ENCODE results near the gene RHCE. TPM values are rescaled to one million over a fixed set of nuclear protein-coding genes. Genes with fewer than 3 reads are reported as not detected.

The RHCE gene
- polyA plus RNA-seq, 3 donors = 0.47 TPM; not detected in 2

DNA sequence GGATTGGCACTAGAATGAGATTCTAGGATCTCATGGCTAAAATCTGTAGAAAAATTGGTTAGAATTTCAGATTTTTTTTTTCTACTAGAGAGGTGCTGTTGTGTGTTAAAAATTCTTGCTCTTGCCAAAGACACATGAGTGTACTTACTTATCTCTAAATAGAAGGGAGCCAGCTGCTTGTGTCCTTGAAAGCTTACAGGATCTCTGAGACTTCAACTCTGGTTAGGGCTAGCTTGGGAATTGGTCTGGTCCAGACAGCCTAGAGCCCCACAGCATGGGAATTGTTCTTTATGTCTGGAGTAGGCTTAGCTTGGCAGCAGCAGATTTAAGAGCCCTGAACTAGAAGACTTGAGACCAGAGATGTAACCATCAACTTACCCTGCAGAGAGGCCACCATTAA lies 47.4 kb upstream of the RHCE start:
- no peak overlapping the region for H3K4me3 ChIP-seq (replicated peaks in 1 of 3; ENCODE audit: low read depth in 2 of 3, low read length in 3 of 3)
- no peak overlapping the region for H3K9ac ChIP-seq (ENCODE audit: insufficient read depth, low read length, poor library complexity, severe bottlenecking)
- Mint-ChIP-seq H3K4me3 (no peak overlapping the region), H3K9me3 (no peaks in the 10 kb centered on the region), H3K27me3 (ENCODE audit: low read depth in 3 of 3) (peaks cover 0 to 2% (median 0%) of the 10 kb centered on the region in 3 donors), H3K36me3 (peaks cover 35 to 59% of the 10 kb centered on the region in 2 donors), H3K27ac (peak overlapping the region in 1 of 7 donors; percentile 50), H3K4me1 (peaks cover 7% of the 10 kb centered on the region)
- no peak overlapping the region for H3K27ac ChIP-seq (ENCODE audit: low read depth in 1 of 2, low read length in 2 of 2)
- TF ChIP-seq, protein P1, sequence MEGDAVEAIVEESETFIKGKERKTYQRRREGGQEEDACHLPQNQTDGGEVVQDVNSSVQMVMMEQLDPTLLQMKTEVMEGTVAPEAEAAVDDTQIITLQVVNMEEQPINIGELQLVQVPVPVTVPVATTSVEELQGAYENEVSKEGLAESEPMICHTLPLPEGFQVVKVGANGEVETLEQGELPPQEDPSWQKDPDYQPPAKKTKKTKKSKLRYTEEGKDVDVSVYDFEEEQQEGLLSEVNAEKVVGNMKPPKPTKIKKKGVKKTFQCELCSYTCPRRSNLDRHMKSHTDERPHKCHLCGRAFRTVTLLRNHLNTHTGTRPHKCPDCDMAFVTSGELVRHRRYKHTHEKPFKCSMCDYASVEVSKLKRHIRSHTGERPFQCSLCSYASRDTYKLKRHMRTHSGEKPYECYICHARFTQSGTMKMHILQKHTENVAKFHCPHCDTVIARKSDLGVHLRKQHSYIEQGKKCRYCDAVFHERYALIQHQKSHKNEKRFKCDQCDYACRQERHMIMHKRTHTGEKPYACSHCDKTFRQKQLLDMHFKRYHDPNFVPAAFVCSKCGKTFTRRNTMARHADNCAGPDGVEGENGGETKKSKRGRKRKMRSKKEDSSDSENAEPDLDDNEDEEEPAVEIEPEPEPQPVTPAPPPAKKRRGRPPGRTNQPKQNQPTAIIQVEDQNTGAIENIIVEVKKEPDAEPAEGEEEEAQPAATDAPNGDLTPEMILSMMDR (IDR thresholded peaks at IDR 0.05) = no peak
- H2AFZ ChIP-seq (ENCODE audit: insufficient read depth, low read depth, low read length, poor library complexity, severe bottlenecking) = no peak overlapping the region
- H4K20me1 ChIP-seq (ENCODE audit: insufficient read depth, low read length) = no peaks in the 10 kb centered on the region
- H3K79me2 ChIP-seq (ENCODE audit: insufficient read depth, low read length) = peaks cover 3% of the 10 kb centered on the region
- peaks cover 4 to 29% of the 10 kb centered on the region in 2 donors for H3K36me3 ChIP-seq (replicated peaks in 1 of 2; ENCODE audit: control insufficient read depth in 1 of 2, insufficient read depth in 2 of 2, low read length in 2 of 2)
- intact Hi-C loops (cut with micrococcal nuclease) = no loop called here
- DNase-seq = no peak
- no peaks in the 10 kb centered on the region for H3K27me3 ChIP-seq (ENCODE audit: control insufficient read depth in 2 of 2, insufficient read depth in 2 of 2, low read length in 2 of 2)
- no peak overlapping the region for H3K4me2 ChIP-seq (replicated peaks; ENCODE audit: extremely low read depth, low read length, poor library complexity, severe bottlenecking)
- no peaks in the 10 kb centered on the region for H3K9me3 ChIP-seq (replicated peaks in 1 of 2; ENCODE audit: control insufficient read depth in 1 of 2, insufficient read depth in 1 of 2, low read length in 2 of 2)
- H3K4me1 ChIP-seq (ENCODE audit: control insufficient read depth in 1 of 2, insufficient read depth in 2 of 2, low read length in 2 of 2) = no peaks in the 10 kb centered on the region

DNA sequence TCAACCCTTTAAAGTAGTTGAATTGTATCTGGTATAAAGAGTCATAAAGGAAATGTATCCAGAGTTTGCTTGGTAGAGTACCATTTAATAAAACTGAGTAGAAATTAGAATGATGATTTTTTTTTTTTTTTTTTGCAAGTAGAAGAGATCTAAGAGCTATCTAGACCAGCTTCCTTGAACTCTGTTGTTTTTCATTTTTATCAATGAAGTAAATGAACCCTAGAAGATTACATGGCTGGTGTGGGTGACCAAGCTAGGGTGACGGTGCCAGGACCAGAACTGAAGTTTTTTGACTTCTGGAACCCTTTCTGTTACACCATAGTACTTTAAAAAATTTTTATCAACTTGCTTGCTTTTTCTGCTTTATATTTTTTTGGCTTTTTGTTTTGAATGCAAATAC lies 47.0 kb upstream of the RHCE start:
- no peaks in the 10 kb centered on the region for H3K9me3 ChIP-seq (replicated peaks in 1 of 2; ENCODE audit: control insufficient read depth in 1 of 2, insufficient read depth in 1 of 2, low read length in 2 of 2)
- Mint-ChIP-seq H3K4me1 (peaks cover 7% of the 10 kb centered on the region), H3K27ac (no peak overlapping the region), H3K36me3 (peaks cover 37 to 61% of the 10 kb centered on the region in 2 donors), H3K9me3 (no peaks in the 10 kb centered on the region), H3K4me3 (no peak overlapping the region), H3K27me3 (ENCODE audit: low read depth in 3 of 3) (peaks cover 0 to 2% (median 0%) of the 10 kb centered on the region in 3 donors)
- no CpG with 5 or more reads among the region's 1 CpG for WGBS (ENCODE audit: insufficient coverage)
- no peaks in the 10 kb centered on the region for H3K27me3 ChIP-seq (ENCODE audit: control insufficient read depth in 2 of 2, insufficient read depth in 2 of 2, low read length in 2 of 2)
- peaks cover 4 to 32% of the 10 kb centered on the region in 2 donors for H3K36me3 ChIP-seq (replicated peaks in 1 of 2; ENCODE audit: control insufficient read depth in 1 of 2, insufficient read depth in 2 of 2, low read length in 2 of 2)
- peaks cover 3% of the 10 kb centered on the region for H3K79me2 ChIP-seq (ENCODE audit: insufficient read depth, low read length)
- H3K9ac ChIP-seq (ENCODE audit: insufficient read depth, low read length, poor library complexity, severe bottlenecking) = no peak overlapping the region
- TF ChIP-seq, protein P1 (IDR thresholded peaks at IDR 0.05) = no peak
- no peak overlapping the region for H3K4me2 ChIP-seq (replicated peaks; ENCODE audit: extremely low read depth, low read length, poor library complexity, severe bottlenecking)
- no peak overlapping the region for H3K27ac ChIP-seq (ENCODE audit: low read depth in 1 of 2, low read length in 2 of 2)
- H3K4me3 ChIP-seq (replicated peaks in 1 of 3; ENCODE audit: low read depth in 2 of 3, low read length in 3 of 3) = no peak overlapping the region
- H2AFZ ChIP-seq (ENCODE audit: insufficient read depth, low read depth, low read length, poor library complexity, severe bottlenecking) = no peak overlapping the region
- no peak for DNase-seq
- no peaks in the 10 kb centered on the region for H4K20me1 ChIP-seq (ENCODE audit: insufficient read depth, low read length)
- H3K4me1 ChIP-seq (ENCODE audit: control insufficient read depth in 1 of 2, insufficient read depth in 2 of 2, low read length in 2 of 2) = no peaks in the 10 kb centered on the region
- intact Hi-C loops (cut with micrococcal nuclease) = no loop called here

Measured in CD14-positive monocyte (primary cell).